Neural cell (in vitro differentiated cells): ENCODE results near the gene PLAU.

Source experiments
- EP300 ChIP-seq: fragments of 450-650 bp; conservative IDR thresholded peaks from 2 replicates; pipeline ENCODE4 v1.6.1; 2014; ENCODE audit warnings: antibody characterized with exemption, mild to moderate bottlenecking, moderate library complexity; ENCODE audit not compliant: poor library complexity, severe bottlenecking
- EZH2 ChIP-seq: fragments of 200-600, 300-800 bp; shearing (Covaris generic), sonication (generic); IDR thresholded peaks from 2 replicates; pipeline ENCODE4 v1.6.1; 2014; ENCODE audit warnings: antibody characterized with exemption, low read length, borderline replicate concordance, mild to moderate bottlenecking; ENCODE audit not compliant: insufficient read depth, poor library complexity, severe bottlenecking
- MXI1 ChIP-seq: fragments of 450-650 bp; conservative IDR thresholded peaks from 2 replicates; pipeline ENCODE4 v1.6.1; 2014; ENCODE audit warnings: antibody characterized with exemption, mild to moderate bottlenecking; ENCODE audit not compliant: poor library complexity, severe bottlenecking
- POLR2AphosphoS5 ChIP-seq: IDR thresholded peaks from 2 replicates; pipeline ENCODE4 v1.6.1; 2012
- TAF1 ChIP-seq: IDR thresholded peaks from 2 replicates; pipeline ENCODE4 v1.6.1; 2012; ENCODE audit warnings: low read depth
- TF ChIP-seq, protein P1 (sequence below): fragments of 450-650 bp; IDR thresholded peaks from 2 replicates; pipeline ENCODE4 v1.5.1; 2014; ENCODE audit warnings: antibody characterized with exemption, mild to moderate bottlenecking, moderate library complexity; ENCODE audit not compliant: poor library complexity, severe bottlenecking
- TF ChIP-seq, protein P2 (sequence below): IDR thresholded peaks from 2 replicates; pipeline ENCODE4 v1.6.1; 2012; ENCODE audit warnings: borderline replicate concordance

- TF ChIP-seq, protein P1, sequence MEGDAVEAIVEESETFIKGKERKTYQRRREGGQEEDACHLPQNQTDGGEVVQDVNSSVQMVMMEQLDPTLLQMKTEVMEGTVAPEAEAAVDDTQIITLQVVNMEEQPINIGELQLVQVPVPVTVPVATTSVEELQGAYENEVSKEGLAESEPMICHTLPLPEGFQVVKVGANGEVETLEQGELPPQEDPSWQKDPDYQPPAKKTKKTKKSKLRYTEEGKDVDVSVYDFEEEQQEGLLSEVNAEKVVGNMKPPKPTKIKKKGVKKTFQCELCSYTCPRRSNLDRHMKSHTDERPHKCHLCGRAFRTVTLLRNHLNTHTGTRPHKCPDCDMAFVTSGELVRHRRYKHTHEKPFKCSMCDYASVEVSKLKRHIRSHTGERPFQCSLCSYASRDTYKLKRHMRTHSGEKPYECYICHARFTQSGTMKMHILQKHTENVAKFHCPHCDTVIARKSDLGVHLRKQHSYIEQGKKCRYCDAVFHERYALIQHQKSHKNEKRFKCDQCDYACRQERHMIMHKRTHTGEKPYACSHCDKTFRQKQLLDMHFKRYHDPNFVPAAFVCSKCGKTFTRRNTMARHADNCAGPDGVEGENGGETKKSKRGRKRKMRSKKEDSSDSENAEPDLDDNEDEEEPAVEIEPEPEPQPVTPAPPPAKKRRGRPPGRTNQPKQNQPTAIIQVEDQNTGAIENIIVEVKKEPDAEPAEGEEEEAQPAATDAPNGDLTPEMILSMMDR = no peak
- TF ChIP-seq POLR2AphosphoS5 (no peak), EP300 (no peak), MXI1 (no peak), EZH2 (no peak), TAF1 (no peak)
- TF ChIP-seq, protein P2, sequence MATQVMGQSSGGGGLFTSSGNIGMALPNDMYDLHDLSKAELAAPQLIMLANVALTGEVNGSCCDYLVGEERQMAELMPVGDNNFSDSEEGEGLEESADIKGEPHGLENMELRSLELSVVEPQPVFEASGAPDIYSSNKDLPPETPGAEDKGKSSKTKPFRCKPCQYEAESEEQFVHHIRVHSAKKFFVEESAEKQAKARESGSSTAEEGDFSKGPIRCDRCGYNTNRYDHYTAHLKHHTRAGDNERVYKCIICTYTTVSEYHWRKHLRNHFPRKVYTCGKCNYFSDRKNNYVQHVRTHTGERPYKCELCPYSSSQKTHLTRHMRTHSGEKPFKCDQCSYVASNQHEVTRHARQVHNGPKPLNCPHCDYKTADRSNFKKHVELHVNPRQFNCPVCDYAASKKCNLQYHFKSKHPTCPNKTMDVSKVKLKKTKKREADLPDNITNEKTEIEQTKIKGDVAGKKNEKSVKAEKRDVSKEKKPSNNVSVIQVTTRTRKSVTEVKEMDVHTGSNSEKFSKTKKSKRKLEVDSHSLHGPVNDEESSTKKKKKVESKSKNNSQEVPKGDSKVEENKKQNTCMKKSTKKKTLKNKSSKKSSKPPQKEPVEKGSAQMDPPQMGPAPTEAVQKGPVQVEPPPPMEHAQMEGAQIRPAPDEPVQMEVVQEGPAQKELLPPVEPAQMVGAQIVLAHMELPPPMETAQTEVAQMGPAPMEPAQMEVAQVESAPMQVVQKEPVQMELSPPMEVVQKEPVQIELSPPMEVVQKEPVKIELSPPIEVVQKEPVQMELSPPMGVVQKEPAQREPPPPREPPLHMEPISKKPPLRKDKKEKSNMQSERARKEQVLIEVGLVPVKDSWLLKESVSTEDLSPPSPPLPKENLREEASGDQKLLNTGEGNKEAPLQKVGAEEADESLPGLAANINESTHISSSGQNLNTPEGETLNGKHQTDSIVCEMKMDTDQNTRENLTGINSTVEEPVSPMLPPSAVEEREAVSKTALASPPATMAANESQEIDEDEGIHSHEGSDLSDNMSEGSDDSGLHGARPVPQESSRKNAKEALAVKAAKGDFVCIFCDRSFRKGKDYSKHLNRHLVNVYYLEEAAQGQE = no peak
Observed at GRCh38 chr10:73876971-73877370, 34.0 kb upstream of the PLAU start.
